SK-N-SH (cell line): ENCODE measurements around the gene CDS1. TPM values are rescaled to one million over a fixed set of nuclear protein-coding genes. Genes with fewer than 3 reads are reported as not detected.

Source experiments
- CTCF ChIA-PET: fragments of 300-600, 350-600 bp; formaldehyde crosslinking; extraction: SDS; loops from one replicate; lab custom pipeline; 2021; lab: Yijun Ruan, JAX
- POLR2A ChIA-PET: fragments of 350-600 bp; sonication (Branson Sonifier 250); formaldehyde crosslinking; extraction: SDS; loops from one replicate; lab custom pipeline; 2020; ENCODE audit warnings: antibody characterized with exemption, inconsistent platforms; lab: Yijun Ruan, JAX
- DNase-seq: peaks from one replicate; pipeline ENCODE4 v3.0.0; 2012
- H2AFZ ChIP-seq: fragments of 200-600 bp; sonication (generic); 2 replicates; pipeline ENCODE4 v1.8.1; 2016; ENCODE audit warnings: antibody characterized with exemption, mild to moderate bottlenecking, low read depth
- H3F3A ChIP-seq: fragments of 200-600 bp; sonication (generic); replicated peaks from 2 replicates; pipeline ENCODE3; 2016; ENCODE audit warnings: antibody characterized with exemption, mild to moderate bottlenecking; ENCODE audit not compliant: insufficient read depth
- H3K27ac ChIP-seq, 2 experiments: fragments of 200-500 bp in 1 of 2; fragments of 200-600 bp in 1 of 2; sonication (Bioruptor generic) in 1 of 2; sonication (generic), shearing (Covaris generic) in 1 of 2; 2 replicates each; pipeline versions ENCODE4 v1.5.1 to v1.6.1; 2014 to 2016; ENCODE audit warnings: low read depth in 2 of 2, inconsistent platforms in 1 of 2, low read length in 1 of 2, mild to moderate bottlenecking in 1 of 2, mixed read lengths in 1 of 2
- H3K27me3 ChIP-seq: fragments of 200-600 bp; sonication (generic), shearing (Covaris generic); 2 replicates; pipeline ENCODE4 v1.6.1; 2016; ENCODE audit warnings: mixed run types; ENCODE audit not compliant: insufficient read depth
- H3K36me3 ChIP-seq, 2 experiments: fragments of 200-500 bp in 1 of 2; fragments of 200-600 bp in 1 of 2; sonication (Bioruptor generic) in 1 of 2; sonication (generic) in 1 of 2; replicated peaks in 1 of 2; 2 replicates each; pipeline versions ENCODE3 to v1.5.1; 2014 to 2016; ENCODE audit warnings: low read length in 1 of 2, mild to moderate bottlenecking in 1 of 2; ENCODE audit not compliant: insufficient read depth in 2 of 2, control insufficient read depth in 1 of 2
- H3K4me1 ChIP-seq, 2 experiments: fragments of 200-500 bp in 1 of 2; fragments of 200-600 bp in 1 of 2; sonication (Bioruptor generic) in 1 of 2; sonication (generic), shearing (Covaris generic) in 1 of 2; 2 replicates each; pipeline versions ENCODE4 v1.5.1 to v1.6.1; 2014 to 2016; ENCODE audit warnings: low read depth in 1 of 2, low read length in 1 of 2, mixed run types in 1 of 2; ENCODE audit not compliant: insufficient read depth in 2 of 2, control insufficient read depth in 1 of 2
- H3K4me2 ChIP-seq: fragments of 200-600 bp; sonication (generic), shearing (Covaris generic); 2 replicates; pipeline ENCODE4 v1.6.1; 2017; ENCODE audit warnings: mixed run types
- H3K4me3 ChIP-seq, 2 experiments: fragments of 200-500 bp in 1 of 2; fragments of 200-600 bp in 1 of 2; sonication (Bioruptor generic) in 1 of 2; sonication (generic), shearing (Covaris generic) in 1 of 2; 2 replicates each; pipeline versions ENCODE4 v1.5.1 to v1.8.1; 2014 to 2016; ENCODE audit warnings: low read depth in 2 of 2, inconsistent platforms in 1 of 2, low read length in 1 of 2, mild to moderate bottlenecking in 1 of 2, mixed read lengths in 1 of 2, moderate library complexity in 1 of 2
- H3K79me2 ChIP-seq: fragments of 200-600 bp; sonication (generic); 2 replicates; pipeline ENCODE4 v1.8.1; 2017; ENCODE audit warnings: mild to moderate bottlenecking; ENCODE audit not compliant: insufficient read depth
- H3K9ac ChIP-seq: fragments of 200-600 bp; sonication (generic); 2 replicates; pipeline ENCODE4 v1.6.1; 2017; ENCODE audit warnings: mixed run types
- H3K9me2 ChIP-seq: fragments of 200-600 bp; sonication (generic); 2 replicates; pipeline ENCODE4 v1.6.1; 2017; ENCODE audit warnings: mixed run types
- H3K9me3 ChIP-seq: fragments of 200-600 bp; sonication (generic); 2 replicates; pipeline ENCODE4 v1.6.1; 2017; ENCODE audit warnings: mixed run types, mild to moderate bottlenecking, moderate library complexity
- H4K20me1 ChIP-seq: fragments of 200-600 bp; sonication (generic); 2 replicates; pipeline ENCODE4 v1.6.1; 2017; ENCODE audit warnings: mild to moderate bottlenecking, mixed run types; ENCODE audit not compliant: insufficient read depth
- CHD2 ChIP-seq: fragments of 150-350 bp; IDR thresholded peaks from 2 replicates; pipeline ENCODE4 v1.6.1; 2018; ENCODE audit warnings: low read length; ENCODE audit not compliant: partially characterized antibody
- ELF1 ChIP-seq: IDR thresholded peaks from 2 replicates; pipeline ENCODE4 v1.4.0; 2012
- FOXJ3 ChIP-seq: sonication (generic); formaldehyde crosslinking; IDR thresholded peaks from 2 replicates; pipeline ENCODE4 v1.5.1; 2020; ENCODE audit warnings: mild to moderate bottlenecking, missing genetic modification reagents
- FOXM1 ChIP-seq: IDR thresholded peaks from 2 replicates; pipeline ENCODE4 v1.4.0; 2012; ENCODE audit warnings: low read depth, mild to moderate bottlenecking
- GABPA ChIP-seq: IDR thresholded peaks from 2 replicates; pipeline ENCODE4 v1.4.0; 2012; ENCODE audit warnings: low read depth, mild to moderate bottlenecking
- GATA2 ChIP-seq: sonication (generic); formaldehyde crosslinking; IDR thresholded peaks from 2 replicates; pipeline ENCODE4 v1.5.0; 2020; ENCODE audit warnings: mild to moderate bottlenecking, missing genetic modification reagents
- IRF3 ChIP-seq: fragments of 150-350 bp; IDR thresholded peaks from 2 replicates; pipeline ENCODE4 v1.6.1; 2016; ENCODE audit warnings: mild to moderate bottlenecking, low read depth, low read length
- JUND ChIP-seq: IDR thresholded peaks from 2 replicates; pipeline ENCODE4 v1.4.0; 2012
- MXI1 ChIP-seq: IDR thresholded peaks from 2 replicates; pipeline ENCODE4 v1.6.1; 2012; ENCODE audit warnings: mild to moderate bottlenecking, low read depth, low read length, improper control_type of control experiment
- NFIC ChIP-seq: IDR thresholded peaks from 2 replicates; pipeline ENCODE4 v1.4.0; 2012; ENCODE audit warnings: borderline replicate concordance
- RAD21 ChIP-seq: IDR thresholded peaks from 2 replicates; pipeline ENCODE4 v1.6.1; 2012; ENCODE audit warnings: mild to moderate bottlenecking, low read length
- USF2 ChIP-seq: fragments of 150-350 bp; IDR thresholded peaks from 2 replicates; pipeline ENCODE4 v1.6.1; 2017; ENCODE audit warnings: antibody characterized with exemption, low read length, low read depth, borderline replicate concordance
- ZBTB33 ChIP-seq: IDR thresholded peaks from 2 replicates; pipeline ENCODE4 v1.4.0; 2012; ENCODE audit warnings: low read depth, borderline replicate concordance
- WGBS: methylation state at CpG from one replicate; pipeline ENCODE4 v1.1.6; 2017; ENCODE audit warnings: low lambda C conversion rate; 5-methylcytosine and 5-hydroxymethylcytosine counted together
- polyA plus RNA-seq, 3 experiments: library from polyadenylated mRNA; depleted of rRNA; stranded (reverse); fragments of >200 nt; gene quantifications; 2 replicates each; pipeline ENCODE4 v1.2.3, GENCODE V29; 2012
- TF ChIP-seq, protein P1 (sequence below): IDR thresholded peaks from 2 replicates; pipeline ENCODE4 v1.6.1; 2012; ENCODE audit warnings: mild to moderate bottlenecking, low read depth, low read length, moderate library complexity
- TF ChIP-seq, protein P2 (sequence below): fragments of 200-600 bp; sonication (generic); IDR thresholded peaks from 2 replicates; pipeline ENCODE4 v1.6.1; 2017; ENCODE audit warnings: antibody characterized with exemption, mild to moderate bottlenecking, moderate library complexity
- TF ChIP-seq, protein P3 (sequence below): IDR thresholded peaks from 2 replicates; pipeline ENCODE4 v1.4.0; 2012; ENCODE audit warnings: low read depth, borderline replicate concordance

Gene CDS1
- polyA plus RNA-seq, 1 of the 3 experiments (the other 2 are of a cell fraction): 0.02 TPM

DNA sequence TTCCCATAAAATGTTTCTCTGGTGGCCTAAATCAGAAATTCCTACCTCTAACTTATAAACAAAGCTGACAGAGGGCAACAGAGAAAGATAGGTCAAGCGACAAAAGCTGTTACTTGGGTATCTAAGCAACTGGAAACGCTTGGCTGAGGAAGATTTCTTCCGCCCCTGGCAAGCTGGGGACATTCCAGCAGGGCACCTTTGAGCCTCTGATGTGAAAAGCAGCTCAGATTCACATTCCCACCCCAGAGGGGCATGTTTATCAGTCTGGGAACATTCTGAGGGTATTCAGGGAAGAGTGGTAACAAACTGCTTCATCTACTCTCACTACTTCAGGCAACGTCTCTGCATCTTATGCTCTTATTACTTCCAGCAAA, 3.5 kb upstream of the CDS1 start:
- no peak overlapping the region for H3K4me2 ChIP-seq
- POLR2A ChIA-PET: no interaction called here
- CTCF ChIA-PET: interaction anchor here (0.9 to 1.5 kb wide), 5 partner anchors 13 to 397 kb away, joined by 3 to 9 read pairs (median 4); partner anchors contain the start of gene WDFY3

More for the DNA sequence above, 3.5 kb upstream of the CDS1 start:
- no peak for DNase-seq
- Histone ChIP-seq H3K4me3 (no peak overlapping the region), H3F3A (no peaks in the 10 kb centered on the region), H4K20me1 (no peaks in the 10 kb centered on the region), H3K9me2 (no peaks in the 10 kb centered on the region), H3K9ac (no peak overlapping the region), H3K79me2 (no peaks in the 10 kb centered on the region), H3K36me3 (no peaks in the 10 kb centered on the region), H3K27ac (no peak overlapping the region), H2AFZ (no peak overlapping the region), H3K4me1 (peaks cover 0 to 13% of the 10 kb centered on the region in 2 experiments; a peak in 1 of 4 replicates), H3K27me3 (peaks cover 23% of the 10 kb centered on the region), H3K9me3 (no peaks in the 10 kb centered on the region)
- TF ChIP-seq GATA2 (CRISPR knock-in tag) (no peak), IRF3 (no peak), ELF1 (no peak), ZBTB33 (no peak), FOXM1 (no peak), GABPA (no peak), JUND (no peak), MXI1 (no peak), CHD2 (no peak), RAD21 (no peak), NFIC (no peak), USF2 (no peak), FOXJ3 (CRISPR knock-in tag) (no peak)
- TF ChIP-seq, protein P1, sequence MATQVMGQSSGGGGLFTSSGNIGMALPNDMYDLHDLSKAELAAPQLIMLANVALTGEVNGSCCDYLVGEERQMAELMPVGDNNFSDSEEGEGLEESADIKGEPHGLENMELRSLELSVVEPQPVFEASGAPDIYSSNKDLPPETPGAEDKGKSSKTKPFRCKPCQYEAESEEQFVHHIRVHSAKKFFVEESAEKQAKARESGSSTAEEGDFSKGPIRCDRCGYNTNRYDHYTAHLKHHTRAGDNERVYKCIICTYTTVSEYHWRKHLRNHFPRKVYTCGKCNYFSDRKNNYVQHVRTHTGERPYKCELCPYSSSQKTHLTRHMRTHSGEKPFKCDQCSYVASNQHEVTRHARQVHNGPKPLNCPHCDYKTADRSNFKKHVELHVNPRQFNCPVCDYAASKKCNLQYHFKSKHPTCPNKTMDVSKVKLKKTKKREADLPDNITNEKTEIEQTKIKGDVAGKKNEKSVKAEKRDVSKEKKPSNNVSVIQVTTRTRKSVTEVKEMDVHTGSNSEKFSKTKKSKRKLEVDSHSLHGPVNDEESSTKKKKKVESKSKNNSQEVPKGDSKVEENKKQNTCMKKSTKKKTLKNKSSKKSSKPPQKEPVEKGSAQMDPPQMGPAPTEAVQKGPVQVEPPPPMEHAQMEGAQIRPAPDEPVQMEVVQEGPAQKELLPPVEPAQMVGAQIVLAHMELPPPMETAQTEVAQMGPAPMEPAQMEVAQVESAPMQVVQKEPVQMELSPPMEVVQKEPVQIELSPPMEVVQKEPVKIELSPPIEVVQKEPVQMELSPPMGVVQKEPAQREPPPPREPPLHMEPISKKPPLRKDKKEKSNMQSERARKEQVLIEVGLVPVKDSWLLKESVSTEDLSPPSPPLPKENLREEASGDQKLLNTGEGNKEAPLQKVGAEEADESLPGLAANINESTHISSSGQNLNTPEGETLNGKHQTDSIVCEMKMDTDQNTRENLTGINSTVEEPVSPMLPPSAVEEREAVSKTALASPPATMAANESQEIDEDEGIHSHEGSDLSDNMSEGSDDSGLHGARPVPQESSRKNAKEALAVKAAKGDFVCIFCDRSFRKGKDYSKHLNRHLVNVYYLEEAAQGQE: no peak
- TF ChIP-seq, protein P2, sequence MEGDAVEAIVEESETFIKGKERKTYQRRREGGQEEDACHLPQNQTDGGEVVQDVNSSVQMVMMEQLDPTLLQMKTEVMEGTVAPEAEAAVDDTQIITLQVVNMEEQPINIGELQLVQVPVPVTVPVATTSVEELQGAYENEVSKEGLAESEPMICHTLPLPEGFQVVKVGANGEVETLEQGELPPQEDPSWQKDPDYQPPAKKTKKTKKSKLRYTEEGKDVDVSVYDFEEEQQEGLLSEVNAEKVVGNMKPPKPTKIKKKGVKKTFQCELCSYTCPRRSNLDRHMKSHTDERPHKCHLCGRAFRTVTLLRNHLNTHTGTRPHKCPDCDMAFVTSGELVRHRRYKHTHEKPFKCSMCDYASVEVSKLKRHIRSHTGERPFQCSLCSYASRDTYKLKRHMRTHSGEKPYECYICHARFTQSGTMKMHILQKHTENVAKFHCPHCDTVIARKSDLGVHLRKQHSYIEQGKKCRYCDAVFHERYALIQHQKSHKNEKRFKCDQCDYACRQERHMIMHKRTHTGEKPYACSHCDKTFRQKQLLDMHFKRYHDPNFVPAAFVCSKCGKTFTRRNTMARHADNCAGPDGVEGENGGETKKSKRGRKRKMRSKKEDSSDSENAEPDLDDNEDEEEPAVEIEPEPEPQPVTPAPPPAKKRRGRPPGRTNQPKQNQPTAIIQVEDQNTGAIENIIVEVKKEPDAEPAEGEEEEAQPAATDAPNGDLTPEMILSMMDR: no peak
- TF ChIP-seq, protein P3, sequence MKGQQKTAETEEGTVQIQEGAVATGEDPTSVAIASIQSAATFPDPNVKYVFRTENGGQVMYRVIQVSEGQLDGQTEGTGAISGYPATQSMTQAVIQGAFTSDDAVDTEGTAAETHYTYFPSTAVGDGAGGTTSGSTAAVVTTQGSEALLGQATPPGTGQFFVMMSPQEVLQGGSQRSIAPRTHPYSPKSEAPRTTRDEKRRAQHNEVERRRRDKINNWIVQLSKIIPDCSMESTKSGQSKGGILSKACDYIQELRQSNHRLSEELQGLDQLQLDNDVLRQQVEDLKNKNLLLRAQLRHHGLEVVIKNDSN: no peak
- WGBS: 70% methylated on average over 4 of the region's 4 CpGs
